Mesenchymal stem cell (in vitro differentiated cells and primary cell): ENCODE measurements around the gene MACROD2.
"Not testable (repeated sequence)": the region's sequence is repeated elsewhere in the genome, so short reads cannot be mapped to it uniquely, and the experiment has no call there.

Experiments used
- DNase-seq: peaks from one replicate; pipeline ENCODE4 v3.0.0-alpha.2; 2013
- H2AFZ ChIP-seq: one replicate; pipeline ENCODE4 v1.6.1; 2013; ENCODE audit warnings: low read depth, mild to moderate bottlenecking, control low read depth, inconsistent platforms, low read length, moderate library complexity
- H2AK5ac ChIP-seq: 2 replicates; pipeline ENCODE4 v1.6.1; 2013; ENCODE audit warnings: low read length, moderate library complexity, mild to moderate bottlenecking, inconsistent platforms; ENCODE audit not compliant: severe bottlenecking
- H2BK120ac ChIP-seq: one replicate; pipeline ENCODE4 v1.6.1; 2013; ENCODE audit warnings: low read depth, mild to moderate bottlenecking, inconsistent platforms, low read length, moderate library complexity
- H2BK12ac ChIP-seq, 2 experiments: one replicate each; pipeline ENCODE4 v1.6.1; 2013; ENCODE audit warnings: inconsistent platforms in 2 of 2, low read length in 2 of 2, mild to moderate bottlenecking in 2 of 2, moderate library complexity in 2 of 2, control low read depth in 1 of 2
- H2BK15ac ChIP-seq: one replicate; pipeline ENCODE4 v1.6.1; 2013; ENCODE audit warnings: mild to moderate bottlenecking, low read depth, inconsistent platforms; ENCODE audit not compliant: poor library complexity, severe bottlenecking
- H2BK5ac ChIP-seq: 2 replicates; pipeline ENCODE4 v1.6.1; 2013; ENCODE audit warnings: low read depth, mild to moderate bottlenecking, low read length, control low read depth, inconsistent platforms; ENCODE audit not compliant: poor library complexity, severe bottlenecking
- H3K14ac ChIP-seq, 2 experiments: one replicate each; pipeline ENCODE4 v1.6.1; 2013; ENCODE audit warnings: inconsistent platforms in 2 of 2, low read length in 2 of 2, control low read depth in 1 of 2, mild to moderate bottlenecking in 1 of 2, moderate library complexity in 1 of 2
- H3K18ac ChIP-seq, 2 experiments: one replicate each; pipeline ENCODE4 v1.6.1; 2013; ENCODE audit warnings: inconsistent platforms in 2 of 2, low read length in 2 of 2, control low read depth in 1 of 2, low read depth in 1 of 2, mild to moderate bottlenecking in 1 of 2
- H3K23ac ChIP-seq, 2 experiments: one replicate each; pipeline ENCODE4 v1.6.1; 2013; ENCODE audit warnings: inconsistent platforms in 2 of 2, low read length in 2 of 2, mild to moderate bottlenecking in 2 of 2, moderate library complexity in 2 of 2, control low read depth in 1 of 2
- H3K27ac ChIP-seq: 2 replicates; pipeline ENCODE4 v1.5.1; 2013; ENCODE audit warnings: mild to moderate bottlenecking, moderate library complexity, low read length, control low read depth, inconsistent platforms; ENCODE audit not compliant: poor library complexity, severe bottlenecking
- H3K27me3 ChIP-seq, 2 experiments: 2 replicates each; pipeline versions ENCODE4 v1.6.1 to v1.7.0; 2013; ENCODE audit warnings: low read length in 2 of 2, mild to moderate bottlenecking in 2 of 2, moderate library complexity in 2 of 2, control low read depth in 1 of 2, inconsistent platforms in 1 of 2; ENCODE audit not compliant: control insufficient read depth in 1 of 2, insufficient read depth in 1 of 2
- H3K36me3 ChIP-seq, 2 experiments: 2 replicates each; pipeline versions ENCODE4 v1.6.1 to v1.7.0; 2013; ENCODE audit warnings: low read length in 2 of 2, control low read depth in 1 of 2, inconsistent platforms in 1 of 2, low read depth in 1 of 2, mild to moderate bottlenecking in 1 of 2; ENCODE audit not compliant: insufficient read depth in 2 of 2, control insufficient read depth in 1 of 2
- H3K4ac ChIP-seq, 2 experiments: one replicate each; pipeline ENCODE4 v1.6.1; 2013; ENCODE audit warnings: inconsistent platforms in 2 of 2, low read length in 2 of 2, mild to moderate bottlenecking in 2 of 2, moderate library complexity in 2 of 2, control low read depth in 1 of 2, low read depth in 1 of 2
- H3K4me1 ChIP-seq: 2 replicates; pipeline ENCODE4 v1.6.1; 2013; ENCODE audit warnings: low read depth, low read length, control low read depth; ENCODE audit not compliant: control insufficient read depth, insufficient read depth
- H3K4me2 ChIP-seq: 2 replicates; pipeline ENCODE4 v1.6.1; 2013; ENCODE audit warnings: low read length, mild to moderate bottlenecking, inconsistent platforms; ENCODE audit not compliant: poor library complexity, severe bottlenecking
- H3K4me3 ChIP-seq, 2 experiments: 2 replicates each; pipeline versions ENCODE4 v1.5.1 to v1.7.0; 2013; ENCODE audit warnings: low read length in 2 of 2, mild to moderate bottlenecking in 2 of 2, control low read depth in 1 of 2, low read depth in 1 of 2; ENCODE audit not compliant: insufficient read depth in 1 of 2
- H3K79me1 ChIP-seq: replicated peaks from 2 replicates; pipeline ENCODE4 v1.6.1; 2013; ENCODE audit warnings: mild to moderate bottlenecking, control low read depth, low read length, inconsistent platforms; ENCODE audit not compliant: poor library complexity, severe bottlenecking
- H3K9ac ChIP-seq: 2 replicates; pipeline ENCODE4 v1.7.0; 2013; ENCODE audit warnings: mild to moderate bottlenecking, low read length, moderate library complexity
- H3K9me3 ChIP-seq: 2 replicates; pipeline ENCODE4 v1.7.0; 2013; ENCODE audit warnings: mild to moderate bottlenecking, low read length; ENCODE audit not compliant: control insufficient read depth
- H4K8ac ChIP-seq: one replicate; pipeline ENCODE4 v1.6.1; 2013; ENCODE audit warnings: inconsistent platforms, mild to moderate bottlenecking, low read length, moderate library complexity
- H4K91ac ChIP-seq: one replicate; pipeline ENCODE4 v1.6.1; 2013; ENCODE audit warnings: mild to moderate bottlenecking, low read length, inconsistent platforms
- WGBS: methylation state at CpG from one replicate; pipeline ENCODE4 v1.1.7; 2013; ENCODE audit warnings: mixed read lengths; 5-methylcytosine and 5-hydroxymethylcytosine counted together

MACROD2 gene

DNA sequence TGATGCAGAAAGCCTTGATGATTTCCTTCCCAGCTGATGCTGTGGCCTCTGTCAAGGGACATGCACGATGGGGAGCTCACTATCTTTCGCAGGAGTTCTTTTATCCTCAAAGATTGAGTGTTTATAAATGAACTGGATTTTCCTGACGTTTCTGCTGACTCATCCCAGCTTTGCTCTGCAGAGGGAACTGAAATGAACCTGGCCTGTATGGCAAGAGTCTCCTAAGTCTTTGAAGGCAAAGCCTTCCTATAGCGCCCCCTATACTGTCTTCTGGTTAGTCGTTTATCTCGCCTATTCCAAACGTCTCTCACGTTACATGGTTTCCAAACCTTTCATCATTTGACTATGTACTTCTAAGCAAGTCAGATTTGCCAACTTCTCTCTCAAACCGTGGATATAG lies 2012.6 kb downstream of the MACROD2 start:
- Histone ChIP-seq H3K4me2 (no peak overlapping the region), H2AK5ac (no peak overlapping the region), H3K79me1 (peaks cover 1% of the 10 kb centered on the region), H4K91ac (no peak overlapping the region), H3K27ac (no peak overlapping the region), H3K18ac (no peak overlapping the region), H2BK15ac (no peak overlapping the region), H3K4me3 (no peak overlapping the region), H2AFZ (no peak overlapping the region), H3K9ac (no peak overlapping the region), H3K9me3 (peaks cover 4% of the 10 kb centered on the region), H3K4ac (no peak overlapping the region), H3K14ac (no peak overlapping the region), H3K23ac (no peak overlapping the region), H3K36me3 (no peaks in the 10 kb centered on the region), H3K4me1 (peaks cover 8% of the 10 kb centered on the region), H2BK12ac (no peak overlapping the region), H4K8ac (no peak overlapping the region), H2BK5ac (no peak overlapping the region), H2BK120ac (no peak overlapping the region), H3K27me3 (no peaks in the 10 kb centered on the region)
- 73% methylated on average over 9 of the region's 9 CpGs for WGBS
- no peak for DNase-seq

DNA sequence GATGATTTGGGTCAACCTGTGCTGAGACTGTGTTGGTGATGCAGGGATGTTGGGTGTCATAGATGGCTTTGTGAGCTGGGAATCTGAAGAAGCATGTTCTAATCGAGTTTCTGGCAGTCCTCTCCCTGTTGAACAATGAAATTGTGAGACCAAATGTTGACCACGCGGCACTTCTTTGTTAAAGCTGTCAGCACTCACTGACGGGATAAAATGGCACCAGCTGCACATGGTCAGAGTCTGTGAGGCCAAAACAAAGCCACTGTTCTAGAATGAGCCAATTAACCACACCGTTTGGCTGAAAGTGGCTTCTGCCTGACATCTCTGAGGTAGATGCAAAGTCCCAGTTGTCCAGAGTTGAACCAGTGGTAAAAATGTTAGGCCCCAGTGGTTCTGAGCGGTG lies 2015.7 kb downstream of the MACROD2 start:
- H4K91ac ChIP-seq, result no peak overlapping the region
- no peak overlapping the region for H2BK15ac ChIP-seq
- no peaks in the 10 kb centered on the region for H3K36me3 ChIP-seq
- peaks cover 4% of the 10 kb centered on the region for H3K9me3 ChIP-seq
- no peak overlapping the region for H2BK12ac ChIP-seq
- H3K4me2 ChIP-seq, result no peak overlapping the region
- H2AK5ac ChIP-seq, result peak overlapping the region; percentile 70
- no peak overlapping the region for H2BK5ac ChIP-seq
- no peak for DNase-seq
- H3K23ac ChIP-seq, result no peak overlapping the region
- H3K4ac ChIP-seq, result no peak overlapping the region
- no peak overlapping the region for H4K8ac ChIP-seq
- H3K9ac ChIP-seq, result no peak overlapping the region
- H3K27me3 ChIP-seq, result no peaks in the 10 kb centered on the region
- H3K18ac ChIP-seq, result no peak overlapping the region
- peaks cover 8% of the 10 kb centered on the region for H3K4me1 ChIP-seq
- no peak overlapping the region for H2BK120ac ChIP-seq
- H3K4me3 ChIP-seq, result no peak overlapping the region
- WGBS, result 66% methylated on average over 6 of the region's 6 CpGs
- H2AFZ ChIP-seq, result no peak overlapping the region
- no peak overlapping the region for H3K27ac ChIP-seq
- peaks cover 1% of the 10 kb centered on the region for H3K79me1 ChIP-seq
- no peak overlapping the region for H3K14ac ChIP-seq

DNA sequence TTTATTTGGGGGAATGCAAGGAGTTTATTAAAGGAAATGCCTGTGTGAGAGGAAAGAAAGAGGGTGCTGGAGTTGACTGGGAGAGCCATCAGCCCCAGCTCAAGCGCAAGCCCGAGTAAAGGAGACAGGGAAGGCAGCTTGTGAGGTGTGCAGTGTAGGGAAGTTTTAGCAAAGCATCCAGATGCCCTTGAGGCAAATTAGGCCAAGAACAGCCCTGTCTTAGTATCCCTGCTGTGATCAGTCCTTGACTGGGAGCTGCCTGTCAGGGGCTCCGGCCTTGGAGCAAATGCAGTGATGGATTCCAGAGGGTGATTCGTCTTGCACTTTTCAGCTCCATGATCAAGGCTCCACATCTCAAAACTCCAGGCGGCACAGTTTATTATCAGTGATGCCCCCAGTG lies 2016.2 kb downstream of the MACROD2 start:
- H3K9me3 ChIP-seq, result peaks cover 4% of the 10 kb centered on the region
- no peak overlapping the region for H3K9ac ChIP-seq
- H3K4ac ChIP-seq, result no peak overlapping the region
- WGBS, result 76% methylated on average over 5 of the region's 5 CpGs
- H4K91ac ChIP-seq, result no peak overlapping the region
- H2AFZ ChIP-seq, result no peak overlapping the region
- no peak overlapping the region for H3K18ac ChIP-seq
- H3K79me1 ChIP-seq, result peaks cover 1% of the 10 kb centered on the region
- no peaks in the 10 kb centered on the region for H3K27me3 ChIP-seq
- H2BK5ac ChIP-seq, result no peak overlapping the region
- H3K36me3 ChIP-seq, result no peaks in the 10 kb centered on the region
- no peak overlapping the region for H3K14ac ChIP-seq
- no peak overlapping the region for H2BK15ac ChIP-seq
- no peak overlapping the region for H3K23ac ChIP-seq
- no peak for DNase-seq
- H3K4me1 ChIP-seq, result peaks cover 8% of the 10 kb centered on the region
- no peak overlapping the region for H4K8ac ChIP-seq
- peak overlapping the region; percentile 70 for H2AK5ac ChIP-seq
- H3K27ac ChIP-seq, result no peak overlapping the region
- H2BK12ac ChIP-seq, result no peak overlapping the region
- H3K4me2 ChIP-seq, result no peak overlapping the region
- H3K4me3 ChIP-seq, result no peak overlapping the region
- no peak overlapping the region for H2BK120ac ChIP-seq

DNA sequence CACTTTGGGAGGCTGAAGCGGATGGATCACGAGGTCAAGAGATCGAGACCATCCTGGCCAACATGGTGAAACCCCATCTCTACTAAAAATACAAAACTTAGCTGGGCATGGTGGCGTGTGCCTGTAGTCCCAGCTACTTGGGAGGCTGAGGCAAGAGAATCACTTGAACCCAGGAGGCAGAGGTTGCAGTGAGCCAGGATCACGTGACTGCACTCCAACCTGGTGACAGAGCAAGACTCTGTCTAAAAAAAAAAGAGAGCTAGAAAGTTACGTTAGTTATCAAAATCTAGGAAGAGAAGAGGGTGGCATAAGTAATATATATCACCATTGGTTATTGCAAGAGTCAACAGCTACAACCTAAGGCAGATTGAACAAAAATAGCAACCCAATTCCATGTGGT lies 2017.6 kb downstream of the MACROD2 start:
- H4K91ac ChIP-seq, H3K27me3 ChIP-seq, H3K4me2 ChIP-seq, H3K27ac ChIP-seq, H4K8ac ChIP-seq, H2BK15ac ChIP-seq, H2AK5ac ChIP-seq, H3K36me3 ChIP-seq, H3K23ac ChIP-seq, H3K4me3 ChIP-seq, H2BK120ac ChIP-seq, H2AFZ ChIP-seq, H3K14ac ChIP-seq, H2BK5ac ChIP-seq, DNase-seq, H3K18ac ChIP-seq, H3K79me1 ChIP-seq, H3K4me1 ChIP-seq, H3K9me3 ChIP-seq, H3K4ac ChIP-seq, H2BK12ac ChIP-seq, H3K9ac ChIP-seq: not testable (repeated sequence)
- 77% methylated on average over 5 of the region's 6 CpGs for WGBS
